GM18507 (cell line): ENCODE results near the gene SUPT3H.
"Not testable (repeated sequence)": the region's sequence is repeated elsewhere in the genome, so short reads cannot be mapped to it uniquely, and the experiment has no call there.

Experiments used
- DNase-seq: peaks from one replicate; pipeline ENCODE4 v3.0.0; 2011; ENCODE audit warnings: low read depth; ENCODE audit not compliant: insufficient read length; ENCODE audit errors: extremely low spot score
- FAIRE-seq: peaks from 2 replicates; lab custom pipeline; 2011; peaks lifted over from hg19 to GRCh38; lab: Jason Lieb, UNC

The SUPT3H gene

DNA sequence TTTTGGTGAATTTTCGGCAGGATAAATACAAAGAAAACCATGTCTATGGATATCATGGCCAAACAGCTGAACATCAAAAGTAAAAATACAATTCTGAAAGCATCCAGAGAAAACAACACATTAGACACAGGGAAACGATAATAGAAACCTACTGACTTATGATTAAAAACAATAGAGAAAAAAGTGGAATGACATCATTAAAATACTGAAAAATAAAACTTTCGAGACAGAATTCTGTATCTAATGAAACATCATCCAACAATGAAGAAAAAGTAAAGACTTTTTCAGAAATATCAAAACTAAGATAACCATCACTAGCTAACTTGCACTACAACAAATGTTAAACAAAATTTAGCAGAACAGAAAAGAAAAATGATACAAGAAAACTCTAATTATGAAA, 434.2 kb downstream of the SUPT3H start:
- FAIRE-seq = no peak
- DNase-seq = no peak

GRCh38 chr6:44942798-44943197, 434.9 kb downstream of the SUPT3H start:
- no peak for FAIRE-seq

DNA sequence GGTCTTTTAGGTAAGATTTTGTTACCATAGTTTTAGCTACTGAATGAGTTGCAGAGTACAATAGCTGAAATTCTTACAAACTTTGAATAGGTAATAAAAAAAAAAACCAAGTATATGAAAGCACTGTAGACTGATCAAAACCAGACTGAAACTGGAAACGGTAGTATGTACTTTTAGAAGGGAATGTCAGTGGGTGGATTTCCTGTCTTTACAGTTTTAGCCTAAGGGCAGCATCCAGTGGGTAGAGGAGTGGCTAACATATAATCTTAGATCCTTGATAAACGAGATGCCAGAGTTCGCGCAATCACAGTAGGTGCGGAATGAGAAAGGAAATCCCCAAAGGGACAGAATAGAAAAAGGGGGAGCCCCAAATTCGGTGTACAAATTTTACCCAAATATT, 435.5 kb downstream of the SUPT3H start:
- no peak for FAIRE-seq

More at GRCh38 chr6:44942798-44943197, 434.9 kb downstream of the SUPT3H start:
- no peak for DNase-seq

GRCh38 chr6:44940367-44940766, 437.4 kb downstream of the SUPT3H start:
- peak; percentile 24 for FAIRE-seq
- DNase-seq = no peak

More for the DNA sequence above, 435.5 kb downstream of the SUPT3H start:
- no peak for DNase-seq

GRCh38 chr6:44935693-44936300, 441.9 kb downstream of the SUPT3H start:
- DNase-seq = no peak
- no peak for FAIRE-seq

- no peak for FAIRE-seq
- DNase-seq = no peak
These were observed 444.6 kb downstream of the SUPT3H start for GRCh38 chr6:44933108-44933507.

GRCh38 chr6:44932651-44933091, 445.1 kb downstream of the SUPT3H start:
- no peak for FAIRE-seq

DNA sequence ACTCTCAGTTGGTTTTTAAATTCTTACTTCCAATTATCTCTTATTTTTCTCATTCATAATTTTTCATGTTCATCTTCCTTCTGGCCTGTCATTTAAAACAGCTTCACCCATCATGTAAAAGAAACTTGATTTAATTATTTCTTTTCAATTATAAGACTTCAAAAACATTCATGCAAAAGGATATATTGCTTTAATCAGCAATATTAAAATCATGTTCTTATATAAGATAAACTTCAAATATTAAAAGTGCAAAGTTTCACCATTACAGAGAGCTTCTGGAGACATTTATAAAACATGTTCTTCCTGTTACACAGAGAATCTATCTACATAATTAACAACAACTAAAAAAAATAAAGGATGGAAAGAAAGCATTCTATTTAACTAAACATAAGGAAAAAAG, 446.3 kb downstream of the SUPT3H start:
- FAIRE-seq = no peak
- no peak for DNase-seq

More at GRCh38 chr6:44932651-44933091, 445.1 kb downstream of the SUPT3H start:
- DNase-seq = no peak

DNA sequence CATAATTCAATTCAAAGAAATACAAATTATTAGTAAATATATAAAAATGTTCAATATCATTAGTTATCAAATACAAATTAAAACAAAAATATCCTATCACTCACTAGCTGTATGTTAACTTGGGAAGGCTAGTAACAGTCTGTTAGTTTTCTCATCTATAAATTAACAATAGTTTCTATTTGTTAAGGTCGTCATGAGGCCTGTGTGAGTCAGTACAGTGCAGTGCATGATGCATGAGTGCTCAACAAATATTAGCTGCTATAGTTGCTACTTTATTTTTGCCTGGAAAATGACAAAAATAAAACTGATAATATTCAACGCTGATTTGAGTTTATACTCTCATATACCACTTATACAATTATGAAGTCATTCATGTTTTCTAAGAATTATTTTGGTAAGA, 451.2 kb downstream of the SUPT3H start:
- no peak for DNase-seq
- no peak for FAIRE-seq

DNA sequence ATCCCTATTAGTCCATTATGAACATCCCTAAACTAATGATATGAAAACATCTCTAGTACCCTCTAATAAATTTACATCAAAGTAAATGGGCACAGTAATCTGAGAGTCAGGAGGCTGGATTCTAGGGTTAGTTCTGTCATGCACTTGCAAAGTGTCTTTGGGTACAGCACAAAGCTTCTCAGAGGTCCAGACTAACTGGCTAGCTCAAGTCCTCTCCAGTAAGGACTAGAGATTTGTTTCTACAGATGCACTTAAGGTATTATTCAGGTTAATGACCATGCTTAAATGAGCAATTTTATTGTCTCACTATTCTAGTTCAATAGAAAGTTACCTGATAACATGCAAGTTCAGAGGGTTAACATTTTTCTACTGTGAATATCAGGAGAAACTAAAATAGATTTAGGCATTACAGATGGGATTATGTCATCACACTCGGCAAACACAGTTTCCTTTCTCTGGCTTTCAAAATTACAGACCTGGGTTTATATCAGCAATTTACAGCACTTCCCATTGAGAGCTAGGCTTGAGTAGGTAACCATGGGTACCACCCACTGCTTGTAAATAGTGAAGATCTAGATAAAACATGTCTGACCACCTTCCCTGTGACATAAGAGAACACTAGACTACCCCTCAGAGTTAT, 452.5 kb downstream of the SUPT3H start:
- FAIRE-seq (peak; percentile 35), DNase-seq (no peak)

DNA sequence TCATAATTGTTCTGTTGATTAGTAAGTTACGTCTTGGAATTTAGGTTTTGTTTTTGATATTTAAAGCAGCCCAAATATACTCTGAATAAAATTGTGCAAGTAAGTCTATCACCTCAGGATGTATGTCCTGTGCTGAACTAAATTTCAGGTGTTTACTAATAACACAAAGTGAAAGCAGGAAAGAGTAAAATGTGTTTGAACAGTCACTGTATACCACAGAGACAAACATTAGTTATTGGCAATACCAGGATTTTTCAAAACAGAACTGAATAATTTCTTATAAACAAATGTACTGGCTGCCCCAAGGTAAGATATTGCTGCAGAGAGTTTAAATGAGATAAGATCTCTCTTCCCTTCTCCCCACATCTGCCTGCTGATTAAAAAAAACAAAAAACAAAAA, 454.3 kb downstream of the SUPT3H start:
- DNase-seq (no peak), FAIRE-seq (peak; percentile 15)

GRCh38 chr6:44921798-44922197, 455.9 kb downstream of the SUPT3H start:
- FAIRE-seq (no peak), DNase-seq (no peak)

- no peak for DNase-seq
- no peak for FAIRE-seq
These were observed 456.7 kb downstream of the SUPT3H start for GRCh38 chr6:44920952-44921491.

GRCh38 chr6:44918671-44919296, 458.9 kb downstream of the SUPT3H start:
- FAIRE-seq = no peak
- no peak for DNase-seq

DNA sequence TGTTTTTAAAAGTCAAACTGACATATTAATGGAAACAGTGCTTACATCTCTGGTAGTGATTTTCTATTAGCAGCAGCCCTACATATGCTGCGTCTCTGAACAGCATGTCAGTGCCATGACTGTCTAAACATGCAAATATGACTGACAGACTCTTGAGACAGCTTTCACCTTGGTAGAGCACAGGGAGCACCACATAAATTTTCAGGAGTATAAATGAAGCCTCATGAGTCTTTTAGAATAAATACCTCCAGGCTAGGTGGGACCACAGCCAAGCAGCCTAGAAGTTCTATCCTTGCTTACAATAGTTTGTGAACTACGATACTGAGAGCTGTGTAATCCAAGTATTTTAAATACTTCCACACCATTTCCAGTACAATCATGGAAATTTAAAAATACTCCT, 460.3 kb downstream of the SUPT3H start:
- no peak for DNase-seq
- FAIRE-seq = no peak

DNA sequence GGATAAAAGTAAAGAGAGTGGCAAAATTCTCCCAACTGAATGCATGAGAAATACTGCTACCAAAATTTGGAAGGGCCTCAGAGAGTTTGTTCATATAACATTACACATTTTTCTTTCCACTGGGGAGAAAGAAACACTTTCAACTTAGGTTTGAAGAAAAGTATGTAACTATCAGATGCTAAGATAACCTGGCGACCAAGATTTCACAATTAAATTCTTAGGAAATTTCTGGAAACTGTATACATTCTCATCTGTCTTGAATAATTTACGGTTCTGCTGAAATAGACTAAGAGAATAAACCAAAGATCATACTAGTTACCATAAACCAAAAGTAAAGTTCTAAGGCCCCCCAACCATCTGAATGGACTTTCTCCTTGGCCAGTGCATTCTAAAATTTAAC, 462.6 kb downstream of the SUPT3H start:
- FAIRE-seq (no peak), DNase-seq (no peak)

GRCh38 chr6:44914141-44914540, 463.6 kb downstream of the SUPT3H start:
- FAIRE-seq = no peak
- DNase-seq = no peak

GRCh38 chr6:44906761-44907160, 471.0 kb downstream of the SUPT3H start:
- no peak for FAIRE-seq
- DNase-seq = no peak

- not testable (repeated sequence) for DNase-seq, FAIRE-seq
These were observed 477.4 kb downstream of the SUPT3H start for GRCh38 chr6:44900358-44900757.

GRCh38 chr6:44898296-44898930, 479.3 kb downstream of the SUPT3H start:
- DNase-seq (no peak), FAIRE-seq (no peak)
